H1 (cell line): ENCODE data around the gene SPON2. TPM values are rescaled to one million over a fixed set of nuclear protein-coding genes. Genes with fewer than 3 reads are reported as not detected.

Source experiments
- CTCF ChIA-PET: fragments of 300-600 bp; sonication (Branson Sonifier 250); formaldehyde crosslinking; loops from one replicate; lab custom pipeline; 2021; ENCODE audit not compliant: partially characterized antibody; lab: Charles Lee
- POLR2A ChIA-PET: fragments of 300-600 bp; sonication (Branson Sonifier 250); formaldehyde crosslinking; loops from one replicate; lab custom pipeline; 2021; ENCODE audit warnings: inconsistent platforms; ENCODE audit not compliant: partially characterized antibody; lab: Charles Lee
- DNase-seq, 2 experiments: peaks; one replicate each; pipeline versions ENCODE4 v3.0.0 to v3.0.0-alpha.2; 2010 to 2022; ENCODE audit warnings: low spot score in 2 of 2, low read depth in 1 of 2, mixed read lengths in 1 of 2
- FAIRE-seq: peaks from 2 replicates; lab custom pipeline; 2011; peaks lifted over from hg19 to GRCh38; lab: Jason Lieb, UNC
- H2AFZ ChIP-seq: 2 replicates; pipeline ENCODE4 v1.8.1; 2012; ENCODE audit warnings: low read length, inconsistent platforms
- H2AK5ac ChIP-seq: 2 replicates; pipeline ENCODE4 v1.6.1; 2013; ENCODE audit warnings: low read depth, low read length
- H2BK120ac ChIP-seq: replicated peaks from 2 replicates; pipeline ENCODE3; 2013; ENCODE audit warnings: low read depth, low read length, inconsistent platforms
- H2BK12ac ChIP-seq: 2 replicates; pipeline ENCODE4 v1.6.1; 2013; ENCODE audit warnings: low read depth, low read length
- H2BK15ac ChIP-seq: 2 replicates; pipeline ENCODE4 v1.6.1; 2013; ENCODE audit warnings: low read length
- H2BK20ac ChIP-seq: 2 replicates; pipeline ENCODE4 v1.6.1; 2013; ENCODE audit warnings: low read length
- H2BK5ac ChIP-seq: 2 replicates; pipeline ENCODE4 v1.6.1; 2013; ENCODE audit warnings: low read depth, low read length
- H3K14ac ChIP-seq: 2 replicates; pipeline ENCODE4 v1.6.1; 2013; ENCODE audit warnings: inconsistent platforms; ENCODE audit not compliant: insufficient read length
- H3K18ac ChIP-seq: 2 replicates; pipeline ENCODE4 v1.6.1; 2013; ENCODE audit warnings: low read length; ENCODE audit errors: extremely low read depth
- H3K23ac ChIP-seq: 2 replicates; pipeline ENCODE4 v1.6.1; 2013; ENCODE audit warnings: inconsistent platforms; ENCODE audit not compliant: insufficient read length
- H3K23me2 ChIP-seq: 2 replicates; pipeline ENCODE4 v1.6.1; 2013; ENCODE audit warnings: low read depth, low read length
- H3K27ac ChIP-seq: 2 replicates; pipeline ENCODE4 v1.6.1; 2011; ENCODE audit warnings: low read depth, low read length, inconsistent platforms
- H3K27me3 ChIP-seq, 4 experiments: replicated peaks in 1 of 4; 1 replicate in 1 of 4; 2 replicates in 3 of 4; pipeline versions ENCODE4 v1.6.1 to v1.8.1; 2011 to 2013; ENCODE audit warnings: low read length in 3 of 4, mild to moderate bottlenecking in 3 of 4, inconsistent platforms in 2 of 4, mixed read lengths in 2 of 4, moderate library complexity in 1 of 4; ENCODE audit not compliant: control insufficient read depth in 3 of 4, insufficient read depth in 3 of 4; ENCODE audit errors: extremely low read depth in 1 of 4
- H3K36me3 ChIP-seq, 4 experiments: 2 replicates each; pipeline versions ENCODE4 v1.6.1 to v1.8.1; 2011 to 2013; ENCODE audit warnings: mild to moderate bottlenecking in 4 of 4, low read length in 3 of 4, moderate library complexity in 2 of 4, control low read depth in 1 of 4, inconsistent platforms in 1 of 4; ENCODE audit not compliant: insufficient read depth in 4 of 4, control insufficient read depth in 2 of 4
- H3K4ac ChIP-seq: replicated peaks from 2 replicates; pipeline ENCODE3; 2013; ENCODE audit warnings: low read length, low read depth, mixed read lengths, inconsistent platforms; ENCODE audit not compliant: insufficient read length
- H3K4me1 ChIP-seq, 4 experiments: replicated peaks in 1 of 4; 1 replicate in 1 of 4; 2 replicates in 3 of 4; pipeline versions ENCODE4 v1.6.1 to v1.8.1; 2011 to 2013; ENCODE audit warnings: low read length in 3 of 4, inconsistent platforms in 2 of 4, mixed read lengths in 1 of 4; ENCODE audit not compliant: insufficient read depth in 4 of 4, control insufficient read depth in 3 of 4
- H3K4me2 ChIP-seq, 2 experiments: 2 replicates each; pipeline versions ENCODE4 v1.6.1 to v1.8.1; 2011 to 2013; ENCODE audit warnings: low read depth in 2 of 2, low read length in 2 of 2, control low read depth in 1 of 2, inconsistent platforms in 1 of 2, mild to moderate bottlenecking in 1 of 2; ENCODE audit not compliant: insufficient read depth in 1 of 2
- H3K4me3 ChIP-seq, 4 experiments: fragments of 200-600, 300-600 bp in 1 of 4; sonication (generic), shearing (Covaris generic), sonication (Bioruptor Twin) in 1 of 4; 2 replicates each; pipeline versions ENCODE4 v1.5.1 to v1.8.1; 2011 to 2016; ENCODE audit warnings: low read length in 4 of 4, low read depth in 3 of 4, control low read depth in 2 of 4, inconsistent platforms in 2 of 4, mild to moderate bottlenecking in 2 of 4, mixed read lengths in 1 of 4, moderate library complexity in 1 of 4; ENCODE audit not compliant: insufficient read depth in 2 of 4; ENCODE audit errors: extremely low read depth in 1 of 4
- H3K56ac ChIP-seq: replicated peaks from 2 replicates; pipeline ENCODE3; 2013; ENCODE audit warnings: low read depth, mild to moderate bottlenecking, mixed read lengths, low read length, inconsistent platforms; ENCODE audit not compliant: insufficient read length
- H3K79me1 ChIP-seq: 2 replicates; pipeline ENCODE4 v1.6.1; 2013; ENCODE audit warnings: low read depth, low read length, control low read depth
- H3K79me2 ChIP-seq, 2 experiments: 2 replicates each; pipeline versions ENCODE4 v1.6.1 to v1.8.1; 2012 to 2013; ENCODE audit warnings: low read length in 2 of 2, mild to moderate bottlenecking in 2 of 2, inconsistent platforms in 1 of 2; ENCODE audit not compliant: insufficient read depth in 2 of 2, control insufficient read depth in 1 of 2
- H3K9ac ChIP-seq, 4 experiments: replicated peaks in 1 of 4; 1 replicate in 1 of 4; 2 replicates in 3 of 4; pipeline versions ENCODE4 v1.6.1 to v1.8.1; 2011 to 2013; ENCODE audit warnings: low read depth in 3 of 4, low read length in 3 of 4, control low read depth in 2 of 4, mild to moderate bottlenecking in 2 of 4, moderate library complexity in 2 of 4, inconsistent platforms in 1 of 4; ENCODE audit errors: extremely low read depth in 1 of 4
- H3K9me3 ChIP-seq, 2 experiments: 2 replicates each; pipeline versions ENCODE4 v1.6.1 to v1.8.1; 2012 to 2013; ENCODE audit warnings: mild to moderate bottlenecking in 2 of 2, moderate library complexity in 2 of 2, control low read depth in 1 of 2, inconsistent platforms in 1 of 2, low read depth in 1 of 2, low read length in 1 of 2, mixed read lengths in 1 of 2; ENCODE audit not compliant: insufficient read depth in 2 of 2
- H4K20me1 ChIP-seq, 2 experiments: replicated peaks in 1 of 2; 2 replicates each; pipeline versions ENCODE3 to v1.8.1; 2011 to 2013; ENCODE audit warnings: inconsistent platforms in 2 of 2, low read length in 2 of 2, mild to moderate bottlenecking in 1 of 2; ENCODE audit not compliant: insufficient read depth in 2 of 2, control insufficient read depth in 1 of 2
- H4K5ac ChIP-seq: 2 replicates; pipeline ENCODE4 v1.6.1; 2013; ENCODE audit warnings: low read length, low read depth, mixed read lengths, inconsistent platforms; ENCODE audit not compliant: insufficient read length
- H4K8ac ChIP-seq: 2 replicates; pipeline ENCODE4 v1.8.0; 2013; ENCODE audit warnings: mild to moderate bottlenecking, moderate library complexity, low read length, inconsistent platforms; ENCODE audit not compliant: insufficient read depth; ENCODE audit errors: extremely low read depth
- H4K91ac ChIP-seq: replicated peaks from 2 replicates; pipeline ENCODE3; 2013; ENCODE audit warnings: low read length, mixed read lengths, inconsistent platforms; ENCODE audit not compliant: insufficient read length
- CREB1 ChIP-seq: IDR thresholded peaks from 2 replicates; pipeline ENCODE4 v1.6.1; 2012; ENCODE audit warnings: inconsistent platforms
- RAD21 ChIP-seq, 2 experiments: IDR thresholded peaks in 1 of 2; conservative IDR thresholded peaks in 1 of 2; 2 replicates each; pipeline ENCODE4 v1.6.1; 2011; ENCODE audit warnings: low read depth in 2 of 2, low read length in 2 of 2, improper control_type of control experiment in 1 of 2, inconsistent platforms in 1 of 2, mild to moderate bottlenecking in 1 of 2, moderate library complexity in 1 of 2
- TEAD4 ChIP-seq: IDR thresholded peaks from 2 replicates; pipeline ENCODE4 v1.6.1; 2012; ENCODE audit warnings: low read depth, low read length, inconsistent platforms, mixed read lengths
- WGBS, 2 experiments: shearing (Covaris generic) in 1 of 2; methylation state at CpG; one replicate each; pipeline versions ENCODE4 v1.1.6 to v1.1.7; 2013 to 2015; ENCODE audit warnings: low lambda C conversion rate in 2 of 2, mixed read lengths in 2 of 2, inconsistent platforms in 1 of 2, low coverage in 1 of 2, missing lambda C conversion rate in 1 of 2; ENCODE audit not compliant: insufficient replicate concordance in 2 of 2, insufficient coverage in 1 of 2, insufficient read length in 1 of 2; ENCODE audit errors: extremely low coverage in 1 of 2, missing lambda C conversion rate in 1 of 2; 5-methylcytosine and 5-hydroxymethylcytosine counted together
- polyA plus RNA-seq, 7 experiments: library from polyadenylated mRNA; depleted of rRNA in 3 of 7; stranded (reverse) in 5 of 7; unstranded in 2 of 7; fragments of >200 nt in 5 of 7; fragments of 200-250 nt in 2 of 7; gene quantifications; 1 replicate in 5 of 7; 2 replicates in 1 of 7; 4 replicates in 1 of 7; pipeline versions ENCODE4 v1.2.1 to v1.2.3, GENCODE V29; 2011 to 2013; ENCODE audit warnings: missing spikeins in 2 of 7, mixed read lengths in 2 of 7
- total RNA-seq: library from RNA; stranded (reverse); fragmentation: NEBNext Ultra II Directional; extraction: Animal tissue kit (Norgen Biotek cat#: 25700); gene quantifications from 2 replicates; pipeline ENCODE4 v1.2.1, GENCODE V29; 2021
- TF ChIP-seq, protein P1 (sequence below): IDR thresholded peaks from 2 replicates; pipeline ENCODE4 v1.6.1; 2011; ENCODE audit warnings: low read length, improper control_type of control experiment

The SPON2 gene
- total and polyA plus RNA-seq, 2 of the 8 experiments (the other 6 are each of a cell fraction or from before 2014, with no cell fraction given): 2.8 to 3.2 TPM

DNA sequence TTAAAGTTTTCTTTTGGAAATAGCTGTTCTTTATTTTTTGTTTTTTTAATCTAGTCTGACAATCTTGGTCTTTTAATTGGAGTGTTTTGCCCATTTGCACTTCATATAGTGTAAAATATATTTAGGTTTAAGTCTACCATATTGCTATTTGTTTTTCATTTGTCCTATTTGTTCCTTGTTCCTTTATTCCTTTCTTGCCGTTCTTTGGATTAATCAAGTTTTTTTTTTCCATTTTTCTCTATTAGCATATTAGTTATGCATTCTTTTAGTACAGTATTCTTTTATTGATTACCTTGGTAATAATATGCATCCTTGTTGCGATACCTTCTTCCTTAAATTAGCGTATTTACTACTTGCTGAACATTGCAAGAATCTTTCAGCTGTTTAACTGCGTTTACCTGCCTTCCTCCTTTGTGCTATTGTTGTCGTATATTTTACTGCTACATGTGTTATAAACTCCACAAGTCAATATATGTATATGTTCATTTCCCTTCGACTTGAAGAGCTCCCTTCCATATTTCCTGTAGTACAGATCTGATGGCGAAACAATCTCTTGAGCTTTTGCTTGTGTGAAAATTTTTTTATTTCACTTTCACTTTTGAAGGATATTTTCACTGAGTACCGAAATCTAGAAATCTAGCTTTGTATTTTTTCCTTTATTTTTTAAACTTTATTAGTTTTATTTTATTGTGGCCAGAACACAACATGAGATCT lies 35.2 kb downstream of the SPON2 start:
- H2BK15ac ChIP-seq: no peak overlapping the region
- no peak overlapping the region for H2BK12ac ChIP-seq
- no peak overlapping the region for H3K4me3 ChIP-seq
- no peaks in the 10 kb centered on the region; the same call in 1 of the 2 replicates for H3K79me1 ChIP-seq
- TF ChIP-seq, protein P1, sequence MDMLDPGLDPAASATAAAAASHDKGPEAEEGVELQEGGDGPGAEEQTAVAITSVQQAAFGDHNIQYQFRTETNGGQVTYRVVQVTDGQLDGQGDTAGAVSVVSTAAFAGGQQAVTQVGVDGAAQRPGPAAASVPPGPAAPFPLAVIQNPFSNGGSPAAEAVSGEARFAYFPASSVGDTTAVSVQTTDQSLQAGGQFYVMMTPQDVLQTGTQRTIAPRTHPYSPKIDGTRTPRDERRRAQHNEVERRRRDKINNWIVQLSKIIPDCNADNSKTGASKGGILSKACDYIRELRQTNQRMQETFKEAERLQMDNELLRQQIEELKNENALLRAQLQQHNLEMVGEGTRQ: no peak
- no peak for TF ChIP-seq RAD21 (IDR thresholded peaks at IDR 0.05 in 1 of 2, conservative IDR thresholded peaks at IDR 0.05 in 1 of 2; ENCODE audit: low read depth in 2 of 2, low read length in 2 of 2)
- no peak for TF ChIP-seq CREB1
- TF ChIP-seq TEAD4: no peak
- H2AK5ac ChIP-seq: no peak overlapping the region
- H2AFZ ChIP-seq: no peak overlapping the region
- no peak overlapping the region for H3K4me2 ChIP-seq
- H3K36me3 ChIP-seq: no peaks in the 10 kb centered on the region
- H4K20me1 ChIP-seq: no peaks in the 10 kb centered on the region
- H3K23ac ChIP-seq: no peak overlapping the region
- no peak overlapping the region for H3K4ac ChIP-seq
- H3K9me3 ChIP-seq: peaks cover 0 to 4% of the 10 kb centered on the region in 2 experiments; a peak in 1 of 4 replicates
- ChIA-PET POLR2A (no interaction called here), CTCF (interaction anchor here (0.7 to 1.2 kb wide), 2 partner anchors 13 to 105 kb away, joined by 3 to 4 read pairs; no protein-coding TSS in a partner anchor)
- H3K4me1 ChIP-seq: no peaks in the 10 kb centered on the region
- no peak overlapping the region for H2BK120ac ChIP-seq
- no peak overlapping the region for H3K27ac ChIP-seq
- no peak overlapping the region for H2BK5ac ChIP-seq
- no peak overlapping the region for H4K8ac ChIP-seq
- no peak overlapping the region for H3K18ac ChIP-seq
- no peak overlapping the region for H3K56ac ChIP-seq
- no peak overlapping the region for H3K14ac ChIP-seq
- no peak for DNase-seq
- H2BK20ac ChIP-seq: no peak overlapping the region
- no peak for FAIRE-seq
- H4K91ac ChIP-seq: no peak overlapping the region
- H4K5ac ChIP-seq: no peak overlapping the region
- no peaks in the 10 kb centered on the region for H3K79me2 ChIP-seq
- WGBS, 2 experiments: 90% methylated on average over 8 of the region's 8 CpGs; no CpG with 5 or more reads in 1 of the 2 experiments
- no peaks in the 10 kb centered on the region for H3K23me2 ChIP-seq
- no peaks in the 10 kb centered on the region for H3K27me3 ChIP-seq
- H3K9ac ChIP-seq: no peak overlapping the region
